ENCODE results near the gene PAQR8.

PAQR8 gene

DNA sequence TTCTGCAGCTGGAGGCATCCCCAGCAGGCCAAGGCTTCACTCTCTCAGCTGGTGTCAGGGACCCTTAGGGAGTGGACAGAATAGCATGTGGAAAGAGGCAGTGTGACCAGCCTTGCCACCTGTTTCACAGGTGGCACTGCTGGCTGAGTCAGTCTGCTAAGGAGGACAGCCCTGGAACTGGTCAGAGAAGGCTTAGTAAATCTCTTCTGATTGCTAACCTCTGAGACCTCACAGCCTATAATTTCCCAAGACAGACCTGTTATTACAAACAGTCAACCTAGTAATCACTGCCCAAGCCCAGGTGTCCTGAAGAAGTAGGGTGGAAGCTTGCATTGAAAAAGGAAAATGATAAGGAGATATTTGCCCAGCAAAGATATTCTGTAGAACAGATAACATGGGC is 26.4 kb upstream of the PAQR8 start:
- H3K79me2 ChIP-seq (ENCODE audit: insufficient read depth, low read length), result no peaks in the 10 kb centered on the region
- no peak for TF ChIP-seq EZH2phosphoT487 (conservative IDR thresholded peaks at IDR 0.05; ENCODE audit: low read length)
- TF ChIP-seq, protein P1, sequence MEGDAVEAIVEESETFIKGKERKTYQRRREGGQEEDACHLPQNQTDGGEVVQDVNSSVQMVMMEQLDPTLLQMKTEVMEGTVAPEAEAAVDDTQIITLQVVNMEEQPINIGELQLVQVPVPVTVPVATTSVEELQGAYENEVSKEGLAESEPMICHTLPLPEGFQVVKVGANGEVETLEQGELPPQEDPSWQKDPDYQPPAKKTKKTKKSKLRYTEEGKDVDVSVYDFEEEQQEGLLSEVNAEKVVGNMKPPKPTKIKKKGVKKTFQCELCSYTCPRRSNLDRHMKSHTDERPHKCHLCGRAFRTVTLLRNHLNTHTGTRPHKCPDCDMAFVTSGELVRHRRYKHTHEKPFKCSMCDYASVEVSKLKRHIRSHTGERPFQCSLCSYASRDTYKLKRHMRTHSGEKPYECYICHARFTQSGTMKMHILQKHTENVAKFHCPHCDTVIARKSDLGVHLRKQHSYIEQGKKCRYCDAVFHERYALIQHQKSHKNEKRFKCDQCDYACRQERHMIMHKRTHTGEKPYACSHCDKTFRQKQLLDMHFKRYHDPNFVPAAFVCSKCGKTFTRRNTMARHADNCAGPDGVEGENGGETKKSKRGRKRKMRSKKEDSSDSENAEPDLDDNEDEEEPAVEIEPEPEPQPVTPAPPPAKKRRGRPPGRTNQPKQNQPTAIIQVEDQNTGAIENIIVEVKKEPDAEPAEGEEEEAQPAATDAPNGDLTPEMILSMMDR (IDR thresholded peaks at IDR 0.05; ENCODE audit: insufficient read depth, low read length, poor library complexity, severe bottlenecking), result no peak
- H3K9ac ChIP-seq (ENCODE audit: low read length), result no peak overlapping the region
- H2AFZ ChIP-seq (ENCODE audit: low read depth, low read length, severe bottlenecking), result no peak overlapping the region
- no peaks in the 10 kb centered on the region for H3K9me3 ChIP-seq (ENCODE audit: insufficient read depth, low read length)
- H4K20me1 ChIP-seq (ENCODE audit: low read depth, low read length), result no peaks in the 10 kb centered on the region
- H3K36me3 ChIP-seq (ENCODE audit: low read length), result no peaks in the 10 kb centered on the region
- H3K27ac ChIP-seq (ENCODE audit: low read depth, low read length), result no peak overlapping the region
- no peaks in the 10 kb centered on the region for H3K27me3 ChIP-seq (ENCODE audit: low read length)
- H3K4me2 ChIP-seq (ENCODE audit: low read depth, low read length, poor library complexity, severe bottlenecking), result no peak overlapping the region
- H3K4me3 ChIP-seq (ENCODE audit: insufficient read depth, low read length, poor library complexity, severe bottlenecking), result no peak overlapping the region
- no peaks in the 10 kb centered on the region for H3K9me2 ChIP-seq (replicated peaks; ENCODE audit: insufficient read depth, low read length)
- no peaks in the 10 kb centered on the region for H3F3A ChIP-seq (ENCODE audit: insufficient read depth)

DNA sequence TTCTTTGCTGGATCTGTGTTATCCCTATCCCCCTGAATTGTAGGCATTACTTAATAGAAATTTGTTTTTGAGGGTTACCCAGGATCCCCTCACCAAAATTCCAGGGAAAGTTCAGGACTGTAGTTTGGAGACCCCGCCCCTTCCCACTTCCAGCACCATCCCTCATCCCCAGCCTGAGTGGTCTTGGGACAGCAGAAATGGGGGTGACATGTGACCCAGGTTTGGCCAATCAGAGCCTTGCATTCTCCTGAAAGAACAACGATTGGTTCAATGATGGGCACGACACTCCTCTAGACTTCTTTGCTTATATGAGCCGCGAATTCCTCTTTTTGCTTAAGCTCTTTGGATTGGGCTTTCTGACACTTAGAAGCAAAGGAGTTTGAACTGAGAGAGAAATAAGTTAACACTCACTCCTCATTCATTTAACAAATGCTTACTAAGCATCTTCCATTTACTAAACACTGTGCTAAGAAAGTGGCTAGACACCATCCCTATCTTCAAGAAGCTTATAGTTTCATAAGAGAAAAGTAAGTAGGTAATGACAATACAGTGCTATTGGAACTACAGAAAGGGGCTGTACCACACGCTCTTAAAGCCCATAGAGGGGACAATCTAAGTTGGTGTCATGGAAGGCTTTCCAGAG is 24.9 kb upstream of the PAQR8 start:
- Histone ChIP-seq H2AFZ (ENCODE audit: low read depth, low read length, severe bottlenecking) (no peak overlapping the region), H3K9me2 (replicated peaks; ENCODE audit: insufficient read depth, low read length) (no peaks in the 10 kb centered on the region), H3K27me3 (ENCODE audit: low read length) (no peaks in the 10 kb centered on the region), H3K79me2 (ENCODE audit: insufficient read depth, low read length) (no peaks in the 10 kb centered on the region), H3K36me3 (ENCODE audit: low read length) (no peaks in the 10 kb centered on the region), H3K9me3 (ENCODE audit: insufficient read depth, low read length) (no peaks in the 10 kb centered on the region), H3K4me3 (ENCODE audit: insufficient read depth, low read length, poor library complexity, severe bottlenecking) (no peak overlapping the region), H3K27ac (ENCODE audit: low read depth, low read length) (no peak overlapping the region), H3F3A (ENCODE audit: insufficient read depth) (no peaks in the 10 kb centered on the region), H3K9ac (ENCODE audit: low read length) (no peak overlapping the region), H4K20me1 (ENCODE audit: low read depth, low read length) (no peaks in the 10 kb centered on the region), H3K4me2 (ENCODE audit: low read depth, low read length, poor library complexity, severe bottlenecking) (no peak overlapping the region)
- TF ChIP-seq, protein P1 (IDR thresholded peaks at IDR 0.05; ENCODE audit: insufficient read depth, low read length, poor library complexity, severe bottlenecking), result no peak
- no peak for TF ChIP-seq EZH2phosphoT487 (conservative IDR thresholded peaks at IDR 0.05; ENCODE audit: low read length)

DNA sequence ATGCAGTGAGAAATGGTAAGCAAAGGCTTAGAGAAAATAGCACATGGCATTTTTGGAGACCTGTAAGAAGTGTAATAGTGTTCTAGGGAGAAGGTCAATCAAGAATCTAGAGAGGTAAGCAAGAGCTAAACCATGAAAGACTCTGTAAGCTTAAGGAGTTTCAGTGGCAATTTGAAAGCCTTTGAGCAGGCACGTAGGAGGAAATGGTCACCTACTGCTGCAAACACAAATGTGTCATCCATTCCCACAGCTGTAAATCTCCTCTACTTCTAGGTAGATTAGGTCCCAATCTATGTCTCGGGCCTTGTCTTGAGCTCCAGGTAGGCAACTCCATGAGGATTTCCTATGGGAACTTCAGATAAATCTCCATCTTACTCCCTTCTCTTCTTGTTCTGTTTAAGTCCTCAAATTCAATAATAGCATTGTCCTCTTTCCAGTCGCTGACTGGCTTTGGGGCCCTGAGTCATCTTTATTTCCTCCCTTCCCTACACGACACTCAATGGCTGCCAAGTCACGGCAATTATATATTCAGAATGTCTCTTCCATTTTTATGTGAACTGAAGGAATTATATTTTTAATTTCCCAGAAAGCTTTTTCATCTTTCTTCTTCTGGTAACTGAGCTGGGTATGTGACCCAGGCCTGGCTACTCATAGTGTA is 24.2 kb upstream of the PAQR8 start:
- Histone ChIP-seq H3K79me2 (ENCODE audit: insufficient read depth, low read length) (no peaks in the 10 kb centered on the region), H4K20me1 (ENCODE audit: low read depth, low read length) (no peaks in the 10 kb centered on the region), H2AFZ (ENCODE audit: low read depth, low read length, severe bottlenecking) (no peak overlapping the region), H3K4me2 (ENCODE audit: low read depth, low read length, poor library complexity, severe bottlenecking) (no peak overlapping the region), H3K27ac (ENCODE audit: low read depth, low read length) (no peak overlapping the region), H3K4me3 (ENCODE audit: insufficient read depth, low read length, poor library complexity, severe bottlenecking) (no peak overlapping the region), H3K9ac (ENCODE audit: low read length) (no peak overlapping the region), H3K9me3 (ENCODE audit: insufficient read depth, low read length) (no peaks in the 10 kb centered on the region), H3F3A (ENCODE audit: insufficient read depth) (no peaks in the 10 kb centered on the region), H3K36me3 (ENCODE audit: low read length) (no peaks in the 10 kb centered on the region), H3K9me2 (replicated peaks; ENCODE audit: insufficient read depth, low read length) (no peaks in the 10 kb centered on the region), H3K27me3 (ENCODE audit: low read length) (no peaks in the 10 kb centered on the region)
- TF ChIP-seq EZH2phosphoT487 (conservative IDR thresholded peaks at IDR 0.05; ENCODE audit: low read length), result no peak
- TF ChIP-seq, protein P1 (IDR thresholded peaks at IDR 0.05; ENCODE audit: insufficient read depth, low read length, poor library complexity, severe bottlenecking), result no peak
